PC-3 (cell line): ENCODE results near the gene ACAP1.

Source experiments
- CTCF ChIP-seq: fragments of 300-600 bp; sonication (generic); conservative IDR thresholded peaks from 2 replicates; pipeline ENCODE4 v1.5.1; 2017; ENCODE audit warnings: antibody characterized with exemption, low read depth, mild to moderate bottlenecking, low read length
- EZH2phosphoT487 ChIP-seq: fragments of 300-600 bp; sonication (generic); IDR thresholded peaks from 2 replicates; pipeline ENCODE4 v1.6.1; 2018; ENCODE audit warnings: mild to moderate bottlenecking, antibody characterized with exemption, low read length, borderline replicate concordance

DNA sequence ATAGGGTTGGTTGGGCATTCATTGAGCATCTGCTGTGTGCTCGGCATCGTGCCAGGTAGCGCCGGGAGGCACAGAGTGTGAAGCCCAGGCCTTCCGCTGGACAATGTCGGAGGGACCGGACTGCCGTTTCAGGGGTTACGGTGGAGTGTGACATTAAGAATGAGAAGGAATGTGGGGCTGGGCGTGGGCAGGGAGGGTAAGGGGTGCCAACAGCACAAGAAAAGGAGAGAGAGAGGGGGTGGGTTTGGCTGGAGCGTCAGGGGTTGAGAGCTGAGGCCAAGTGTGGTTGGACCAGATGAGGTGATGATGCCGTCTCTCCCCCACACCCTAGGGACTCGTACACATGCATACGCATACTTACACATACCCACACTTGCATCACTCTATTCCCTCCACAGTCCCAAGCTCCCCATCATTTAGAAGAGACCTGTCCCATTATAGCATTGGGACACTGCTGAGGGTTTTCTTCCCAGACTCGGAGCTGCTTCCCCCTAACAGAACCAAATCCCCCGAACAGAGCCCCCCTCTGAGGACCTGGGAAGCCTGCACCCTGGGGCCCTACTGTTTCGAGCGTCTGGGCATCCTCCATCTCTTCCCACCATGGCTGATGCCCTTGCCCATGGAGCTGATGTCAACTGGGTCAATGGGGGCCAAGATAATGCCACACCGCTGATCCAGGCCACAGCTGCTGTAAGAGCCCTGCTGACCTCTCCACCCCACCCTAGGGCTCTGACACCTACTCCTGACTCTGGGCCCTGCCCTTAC, 12.3 kb downstream of the ACAP1 start:
- no peak for TF ChIP-seq CTCF
- TF ChIP-seq EZH2phosphoT487, result no peak
